Pancreas (tissue), 10 donors: ENCODE results near the gene TGM3. TPM values are rescaled to one million over a fixed set of nuclear protein-coding genes. Genes with fewer than 3 reads are reported as not detected.

Source experiments
- ATAC-seq, 4 donors: fragments of 200-7000 bp; cut with Tn5 transposase; one replicate each; pipeline versions ENCODE4 v1.8.0 to v1.9.1; 2020; ENCODE audit warnings: mild to moderate bottlenecking in 4 of 4, moderate library complexity in 4 of 4
- DNase-seq, 6 donors: peaks; one replicate each; pipeline ENCODE4 v3.0.0-alpha.2; 2020
- FAIRE-seq: peaks from 2 replicates; lab custom pipeline; 2012; peaks lifted over from hg19 to GRCh38; lab: Jason Lieb, UNC
- H3K27ac ChIP-seq, 4 donors: fragments of 200-600 bp; sonication (generic); 1 replicate in 3 of 4; 2 replicates in 1 of 4; pipeline versions ENCODE4 v1.5.0 to v1.8.0; 2020
- H3K27me3 ChIP-seq, 4 donors: fragments of 200-600 bp; one replicate each; pipeline ENCODE4 v1.8.0; 2021
- H3K36me3 ChIP-seq, 3 donors: fragments of 200-600 bp; sonication (generic) in 1 of 3; one replicate each; pipeline versions ENCODE4 v1.5.0 to v1.8.0; 2020 to 2021
- H3K4me1 ChIP-seq, 3 donors: fragments of 200-600 bp; one replicate each; pipeline ENCODE4 v1.8.0; 2021
- H3K4me3 ChIP-seq, 4 donors: fragments of 200-600 bp; sonication (generic) in 2 of 4; one replicate each; pipeline versions ENCODE4 v1.5.0 to v1.8.0; 2020 to 2021
- H3K9me3 ChIP-seq, 4 donors: fragments of 200-600 bp; one replicate each; pipeline ENCODE4 v1.8.0; 2021
- CTCF ChIP-seq, 4 donors: fragments of 200-600 bp; sonication (generic) in 3 of 4; IDR thresholded peaks; one replicate each; pipeline versions ENCODE4 v1.5.0 to v1.8.0; 2021; ENCODE audit warnings: antibody characterized with exemption in 4 of 4
- WGBS, 2 donors: extraction: QIAGEN DNeasy Blood & Tissue Kit; methylation state at CpG; one replicate each; pipeline ENCODE4 v1.1.7; 2013; 5-methylcytosine and 5-hydroxymethylcytosine counted together
- intact Hi-C, 3 donors: fragments of 100-400 bp; cut with DNase I; formaldehyde crosslinking; loops; one replicate each; pipeline versions ENCODE4 v1.11.1 to v1.14.2; 2022
- polyA plus RNA-seq, 2 donors: library from polyadenylated mRNA; stranded (reverse); fragments of 200-250 nt; gene quantifications; one replicate each; pipeline ENCODE4 v1.2.3, GENCODE V29; 2013
- total RNA-seq, 6 donors: library from RNA; stranded (reverse); fragmentation: NEBNext Ultra II Directional in 4 of 6; extraction: Animal tissue kit (Norgen Biotek cat#: 25700) in 4 of 6; gene quantifications; one replicate each; pipeline versions ENCODE4 v1.2.1 to v1.2.4, GENCODE V29; 2021 to 2023
- donor health status: healthy with polysubstance abuse.
- donor health status: DM: no; HTN: no; CAD: no; lungs with moderate emphysema.
- donor health status: DM: no; HTN: no; CAD: no.
- donor health status: control.
- donor health status: control.
- donor health status: Bipolar disorder and iron deficiency.
- donor health status: DM: yes; HTN: yes; CAD: no.
- donor health status: DM: no; HTN: no; CAD: no.
- donor health status: DM: no; HTN: no; CAD: no.
- donor health status: DM: yes; HTN: yes; CAD: no.

The TGM3 gene
- total and polyA plus RNA-seq, 8 donors, result 0.06 to 0.40 (median 0.31) TPM; not detected in 3

- H3K9me3 ChIP-seq, result no peaks in the 10 kb centered on the region
- WGBS, 2 donors, result 71 to 76% methylated on average over 4 of the region's 4 CpGs
- no peak overlapping the region for H3K27ac ChIP-seq
- DNase-seq (peak in 1 of 6 donors; percentile 4), ATAC-seq (no peak), FAIRE-seq (no peak)
- H3K36me3 ChIP-seq, result no peaks in the 10 kb centered on the region
- no peak overlapping the region for H3K4me3 ChIP-seq
- no peak for TF ChIP-seq CTCF (IDR thresholded peaks at IDR 0.05)
- intact Hi-C loops, result no loop called here
- no peaks in the 10 kb centered on the region for H3K4me1 ChIP-seq
- no peaks in the 10 kb centered on the region for H3K27me3 ChIP-seq
These were observed 40.7 kb downstream of the TGM3 start for GRCh38 chr20:2336471-2336870.

GRCh38 chr20:2337142-2337541 is 41.3 kb downstream of the TGM3 start:
- FAIRE-seq, result no peak
- Histone ChIP-seq H3K27me3 (no peaks in the 10 kb centered on the region), H3K27ac (no peak overlapping the region), H3K36me3 (no peaks in the 10 kb centered on the region), H3K9me3 (no peaks in the 10 kb centered on the region), H3K4me3 (no peak overlapping the region), H3K4me1 (no peaks in the 10 kb centered on the region)
- TF ChIP-seq CTCF (IDR thresholded peaks at IDR 0.05), result no peak
- intact Hi-C loops, result no loop called here
- 88 to 90% methylated on average over 5 of the region's 5 CpGs for WGBS, 2 donors
- peak in 1 of 6 donors; percentile 1 for DNase-seq
- ATAC-seq, result no peak

- FAIRE-seq (no peak), ATAC-seq (no peak), DNase-seq (no peak)
- no peak for TF ChIP-seq CTCF (IDR thresholded peaks at IDR 0.05)
- Histone ChIP-seq H3K9me3 (no peaks in the 10 kb centered on the region), H3K27me3 (no peaks in the 10 kb centered on the region), H3K36me3 (no peaks in the 10 kb centered on the region), H3K4me3 (no peak overlapping the region), H3K27ac (no peak overlapping the region), H3K4me1 (no peaks in the 10 kb centered on the region)
- 64 to 76% methylated on average over 5 of the region's 5 CpGs for WGBS, 2 donors
- intact Hi-C loops, result no loop called here
These were observed 42.7 kb downstream of the TGM3 start for GRCh38 chr20:2338411-2339066.

GRCh38 chr20:2340136-2340535 is 44.3 kb downstream of the TGM3 start:
- no peaks in the 10 kb centered on the region for H3K9me3 ChIP-seq
- no peak overlapping the region for H3K27ac ChIP-seq
- FAIRE-seq, result no peak
- H3K4me3 ChIP-seq, result no peak overlapping the region
- peaks cover 0 to 4% (median 0%) of the 10 kb centered on the region in 4 donors for H3K27me3 ChIP-seq
- H3K36me3 ChIP-seq, result no peaks in the 10 kb centered on the region
- H3K4me1 ChIP-seq, result no peaks in the 10 kb centered on the region
- TF ChIP-seq CTCF (IDR thresholded peaks at IDR 0.05), result no peak
- no peak for DNase-seq
- WGBS, 2 donors, result 69 to 76% methylated on average over 11 of the region's 11 CpGs
- intact Hi-C loops, result no loop called here
- ATAC-seq, result no peak

- Histone ChIP-seq H3K36me3 (no peaks in the 10 kb centered on the region), H3K4me3 (no peak overlapping the region), H3K4me1 (no peaks in the 10 kb centered on the region), H3K27me3 (peaks cover 0 to 4% (median 0%) of the 10 kb centered on the region in 4 donors), H3K9me3 (no peaks in the 10 kb centered on the region), H3K27ac (no peak overlapping the region)
- DNase-seq (no peak), ATAC-seq (no peak), FAIRE-seq (no peak)
- WGBS, 2 donors, result 65 to 83% methylated on average over 6 of the region's 6 CpGs
- no peak for TF ChIP-seq CTCF (IDR thresholded peaks at IDR 0.05)
- intact Hi-C loops, result no loop called here
These were observed 45.0 kb downstream of the TGM3 start for GRCh38 chr20:2340823-2341222.
